Erythroblast (primary cell): ENCODE data around the gene CTNND2.

Experiments used
- GATA1 ChIP-seq: IDR thresholded peaks from 2 replicates; pipeline ENCODE4 v1.6.1; 2011; ENCODE audit warnings: low read depth, mild to moderate bottlenecking, control low read depth, low read length, moderate library complexity
- POLR2A ChIP-seq: IDR thresholded peaks from 2 replicates; pipeline ENCODE4 v1.6.1; 2011; ENCODE audit warnings: mild to moderate bottlenecking, low read length

GRCh38 chr5:11803436-11803835 is 100.8 kb downstream of the CTNND2 start:
- TF ChIP-seq POLR2A (no peak), GATA1 (no peak)
